Transverse colon (tissue), 4 donors: ENCODE measurements around the gene COIL. TPM values are rescaled to one million over a fixed set of nuclear protein-coding genes. Genes with fewer than 3 reads are reported as not detected.
A peak's percentile ranks its signal among the peaks of the same experiment; 100 is the strongest.
"Not testable (repeated sequence)": the region's sequence is repeated elsewhere in the genome, so short reads cannot be mapped to it uniquely, and the experiment has no call there.

Experiments used
- DNase-seq: peaks from one replicate; pipeline ENCODE4 v3.0.0-alpha.2; 2019
- H3K27ac ChIP-seq, 4 donors: fragments of 200-600 bp; sonication (generic); 2 replicates each; pipeline ENCODE4 v1.5.1; 2016 to 2018; ENCODE audit warnings: inconsistent platforms in 4 of 4
- H3K27me3 ChIP-seq: fragments of 200-600 bp; sonication (generic); 2 replicates; pipeline ENCODE4 v1.5.1; 2017; ENCODE audit warnings: inconsistent platforms
- H3K36me3 ChIP-seq, 4 donors: fragments of 200-600 bp; sonication (generic); 2 replicates each; pipeline ENCODE4 v1.5.1; 2017 to 2019; ENCODE audit warnings: inconsistent platforms in 4 of 4
- H3K4me1 ChIP-seq, 4 donors: fragments of 200-600 bp; sonication (generic); 2 replicates each; pipeline ENCODE4 v1.5.1; 2017 to 2020; ENCODE audit warnings: inconsistent platforms in 4 of 4
- H3K4me3 ChIP-seq, 4 donors: fragments of 200-600 bp; sonication (generic); 1 replicate in 1 of 4; 2 replicates in 3 of 4; pipeline versions ENCODE4 v1.5.1 to v1.6.1; 2017 to 2019; ENCODE audit warnings: inconsistent platforms in 4 of 4
- H3K9me3 ChIP-seq, 2 donors: fragments of 200-600 bp; sonication (generic); 2 replicates each; pipeline ENCODE4 v1.5.1; 2017 to 2019; ENCODE audit warnings: inconsistent platforms in 2 of 2
- CTCF ChIP-seq, 5 experiments: fragments of 200-600 bp in 3 of 5; fragments of 450-650 bp in 2 of 5; sonication (generic) in 3 of 5; IDR thresholded peaks; 1 replicate in 2 of 5; 2 replicates in 3 of 5; pipeline ENCODE4 v1.5.1; 2016 to 2017; ENCODE audit warnings: antibody characterized with exemption in 5 of 5, inconsistent platforms in 3 of 5, mild to moderate bottlenecking in 2 of 5, moderate library complexity in 1 of 5
- EP300 ChIP-seq: sonication (generic); formaldehyde crosslinking; IDR thresholded peaks from one replicate; pipeline ENCODE4 v1.6.1; 2017; ENCODE audit warnings: antibody characterized with exemption, low read depth
- POLR2A ChIP-seq: fragments of 450-650 bp; IDR thresholded peaks from one replicate; pipeline ENCODE4 v1.6.1; 2016; ENCODE audit warnings: antibody characterized with exemption, mild to moderate bottlenecking, moderate library complexity
- POLR2AphosphoS5 ChIP-seq, 3 donors: sonication (generic); formaldehyde crosslinking; IDR thresholded peaks; one replicate each; pipeline ENCODE4 v1.6.1; 2016; ENCODE audit warnings: antibody characterized with exemption in 3 of 3
- WGBS, 2 donors: methylation state at CpG; one replicate each; pipeline ENCODE4 v1.1.5; 2018; ENCODE audit warnings: low coverage in 1 of 2; 5-methylcytosine and 5-hydroxymethylcytosine counted together
- in situ Hi-C, 4 donors: fragments of 200-750 bp; cut with MboI; loops; one replicate each; pipeline versions ENCODE4 v1.15.0 to v1.15.1; 2017; ENCODE audit warnings: low sequenced_read_pairs in 3 of 4, low pct_ligation_motif_present in 1 of 4, low pct_unique_long_range_greater_than_20kb in 1 of 4
- intact Hi-C: fragments of 100-400 bp; cut with DNase I; formaldehyde crosslinking; loops from one replicate; pipeline ENCODE4 v1.15.1; 2023; ENCODE audit warnings: low total_unique reads
- total RNA-seq, 4 donors: library from RNA; depleted of rRNA; stranded (reverse); fragments of >200 nt; gene quantifications; one replicate each; pipeline ENCODE4 v1.1.0, GENCODE V29; 2016

COIL gene
- total RNA-seq, 4 donors from 2014 or later, result 1.5 to 12.2 (median 8.2) TPM

GRCh38 chr17:56943505-56944125, 17.2 kb downstream of the COIL start:
- in situ Hi-C loops, result loop anchor here in 3 of 4 donors (5.0 to 25.0 kb wide), 2 partner anchors 126 to 131 kb away; no protein-coding TSS in a partner anchor
- WGBS, 2 donors, result 81 to 91% methylated on average over 7 to 10 of the region's 10 CpGs

GRCh38 chr17:56939869-56940484, 20.9 kb downstream of the COIL start:
- TF ChIP-seq CTCF (IDR thresholded peaks at IDR 0.05) (peak; percentile 66 to 78 (median 74)), EP300 (no peak)
- in situ Hi-C loops (loop anchor here (5.0 to 25.0 kb wide), 3 partner anchors 113 to 128 kb away; no protein-coding TSS in a partner anchor), intact Hi-C loops (loop anchor here (5.0 kb wide), 2 partner anchors 48 to 123 kb away; no protein-coding TSS in a partner anchor)
- DNase-seq, result no peak
- no peaks in the 10 kb centered on the region for H3K9me3 ChIP-seq
- H3K4me1 ChIP-seq, result no peaks in the 10 kb centered on the region
- no peaks in the 10 kb centered on the region for H3K27me3 ChIP-seq
- peaks cover 0 to 44% (median 20%) of the 10 kb centered on the region in 4 donors for H3K36me3 ChIP-seq
- H3K4me3 ChIP-seq, result no peak overlapping the region
- 20 to 56% methylated on average over 2 to 11 of the region's 11 CpGs for WGBS, 2 donors
- no peak overlapping the region for H3K27ac ChIP-seq

More at GRCh38 chr17:56943505-56944125, 17.2 kb downstream of the COIL start:
- intact Hi-C loops, result loop anchor here (2.0 to 5.0 kb wide), 3 partner anchors 31 to 126 kb away; no protein-coding TSS in a partner anchor
- H3K27ac ChIP-seq, result no peak overlapping the region
- no peaks in the 10 kb centered on the region for H3K9me3 ChIP-seq
- peaks cover 0 to 52% (median 23%) of the 10 kb centered on the region in 4 donors for H3K36me3 ChIP-seq
- no peaks in the 10 kb centered on the region for H3K4me1 ChIP-seq
- no peak for DNase-seq
- H3K27me3 ChIP-seq, result no peaks in the 10 kb centered on the region
- no peak for TF ChIP-seq EP300
- no peak for TF ChIP-seq POLR2AphosphoS5 (IDR thresholded peaks at IDR 0.05)
- TF ChIP-seq POLR2A, result no peak
- TF ChIP-seq CTCF (IDR thresholded peaks at IDR 0.05), result no peak
- no peak overlapping the region for H3K4me3 ChIP-seq

GRCh38 chr17:56938206-56938605, 22.6 kb downstream of the COIL start:
- DNase-seq, H3K27ac ChIP-seq, H3K9me3 ChIP-seq, H3K4me1 ChIP-seq, intact Hi-C loops, H3K27me3 ChIP-seq, H3K4me3 ChIP-seq: not testable (repeated sequence)
- H3K36me3 ChIP-seq, result peaks cover 0 to 36% (median 15%) of the 10 kb centered on the region in 4 donors
- in situ Hi-C loops, result loop anchor here in 2 of 4 donors (5.0 to 25.0 kb wide), 2 partner anchors 111 to 126 kb away; no protein-coding TSS in a partner anchor
- WGBS, 2 donors, result 78 to 87% methylated on average over 5 of the region's 5 CpGs

- Histone ChIP-seq H3K4me1 (no peaks in the 10 kb centered on the region), H3K27ac (no peak overlapping the region), H3K9me3 (no peaks in the 10 kb centered on the region), H3K27me3 (no peaks in the 10 kb centered on the region), H3K36me3 (peaks cover 0 to 36% (median 15%) of the 10 kb centered on the region in 4 donors), H3K4me3 (no peak overlapping the region)
- no peak for DNase-seq
- TF ChIP-seq EP300 (no peak), CTCF (IDR thresholded peaks at IDR 0.05) (no peak), POLR2A (no peak)
- 84 to 100% methylated on average over 1 to 2 of the region's 2 CpGs for WGBS, 2 donors
- in situ Hi-C loops (loop anchor here in 2 of 4 donors (5.0 to 25.0 kb wide), 2 partner anchors 110 to 125 kb away; no protein-coding TSS in a partner anchor), intact Hi-C loops (no loop called here)
Measured at GRCh38 chr17:56937687-56938086, 23.2 kb downstream of the COIL start.
